HL-60 (cell line): ENCODE measurements around the gene TBX20.
"Not testable (repeated sequence)": the region's sequence is repeated elsewhere in the genome, so short reads cannot be mapped to it uniquely, and the experiment has no call there.

Source experiments
- DNase-seq, 2 experiments: peaks; one replicate each; pipeline ENCODE4 v3.0.0-alpha.2; 2010 to 2020; ENCODE audit warnings: low read depth in 1 of 2, low spot score in 1 of 2
- H3K27ac ChIP-seq: fragments of 250-450 bp; sonication (Bioruptor Pico); replicated peaks from 2 replicates; pipeline ENCODE4 v1.5.1; 2020; ENCODE audit warnings: mild to moderate bottlenecking, moderate library complexity
- H3K27me3 ChIP-seq: fragments of 250-450 bp; sonication (Bioruptor Pico); 2 replicates; pipeline ENCODE4 v1.5.1; 2021; ENCODE audit warnings: mild to moderate bottlenecking, moderate library complexity; ENCODE audit not compliant: insufficient read depth, poor library complexity, severe bottlenecking
- H3K4me3 ChIP-seq: replicated peaks from 2 replicates; pipeline ENCODE4 v1.5.1; 2011; ENCODE audit warnings: mild to moderate bottlenecking, control low read depth, low read length; ENCODE audit not compliant: insufficient read depth
- CTCF ChIP-seq: IDR thresholded peaks from one replicate; pipeline ENCODE4 v1.5.1; 2011; ENCODE audit warnings: low read length, control low read depth, inconsistent platforms; ENCODE audit not compliant: insufficient read depth
- GABPA ChIP-seq: IDR thresholded peaks from 2 replicates; pipeline ENCODE4 v1.6.1; 2012; ENCODE audit warnings: low read depth
- POLR2AphosphoS5 ChIP-seq: IDR thresholded peaks from 2 replicates; pipeline ENCODE4 v1.6.1; 2012; ENCODE audit warnings: low read depth
- REST ChIP-seq: IDR thresholded peaks from 2 replicates; pipeline ENCODE4 v1.6.1; 2012; ENCODE audit warnings: low read depth; ENCODE audit not compliant: insufficient replicate concordance
- SPI1 ChIP-seq: IDR thresholded peaks from 2 replicates; pipeline ENCODE4 v1.6.1; 2012; ENCODE audit warnings: low read depth, mild to moderate bottlenecking, borderline replicate concordance

Gene TBX20

GRCh38 chr7:35185908-35186731 lies 67.8 kb downstream of the TBX20 start:
- no peak overlapping the region for H3K27ac ChIP-seq
- peak in 1 of 2 experiments; percentile 0 for DNase-seq
- no peak overlapping the region for H3K4me3 ChIP-seq
- H3K27me3 ChIP-seq: peaks cover 13% of the 10 kb centered on the region
- TF ChIP-seq SPI1 (no peak), GABPA (no peak), POLR2AphosphoS5 (no peak), CTCF (no peak), REST (no peak)

GRCh38 chr7:35185578-35185907 lies 68.4 kb downstream of the TBX20 start:
- H3K4me3 ChIP-seq, H3K27ac ChIP-seq, DNase-seq: not testable (repeated sequence)
- H3K27me3 ChIP-seq: peaks cover 13% of the 10 kb centered on the region

- H3K4me3 ChIP-seq, DNase-seq, H3K27ac ChIP-seq: not testable (repeated sequence)
- H3K27me3 ChIP-seq: peaks cover 13% of the 10 kb centered on the region
Observed at GRCh38 chr7:35184961-35185360, 68.9 kb downstream of the TBX20 start.

DNA sequence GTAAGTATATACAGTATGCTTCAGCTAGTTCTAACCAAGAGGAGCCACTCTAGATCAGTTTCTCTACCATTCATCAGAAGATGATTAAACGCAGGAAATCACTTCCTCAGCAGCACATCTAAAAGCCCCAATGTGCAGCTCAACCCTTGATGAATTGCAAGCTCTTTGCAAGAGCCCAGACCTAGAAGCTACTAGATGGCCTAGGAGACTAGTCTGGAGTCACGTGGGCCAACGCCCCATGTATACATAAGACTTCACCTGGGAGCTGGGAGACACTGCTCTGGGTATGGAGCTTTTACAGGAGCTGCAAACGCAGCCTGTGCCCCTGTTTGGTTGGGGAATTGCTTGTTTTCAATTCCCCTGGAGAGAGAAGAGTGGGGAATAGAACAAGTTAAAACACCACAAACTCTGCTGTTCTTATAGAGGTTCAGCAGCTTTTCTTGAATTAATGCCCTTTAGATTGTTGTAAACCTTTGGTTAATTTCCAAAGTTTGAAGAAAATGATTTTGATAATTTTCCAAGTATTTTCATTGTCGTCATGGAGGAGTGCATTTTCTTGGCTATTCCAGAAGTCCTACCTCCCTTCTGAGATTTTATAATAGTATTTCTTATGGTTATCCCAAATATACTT lies 69.9 kb downstream of the TBX20 start:
- not testable (repeated sequence) for DNase-seq

DNA sequence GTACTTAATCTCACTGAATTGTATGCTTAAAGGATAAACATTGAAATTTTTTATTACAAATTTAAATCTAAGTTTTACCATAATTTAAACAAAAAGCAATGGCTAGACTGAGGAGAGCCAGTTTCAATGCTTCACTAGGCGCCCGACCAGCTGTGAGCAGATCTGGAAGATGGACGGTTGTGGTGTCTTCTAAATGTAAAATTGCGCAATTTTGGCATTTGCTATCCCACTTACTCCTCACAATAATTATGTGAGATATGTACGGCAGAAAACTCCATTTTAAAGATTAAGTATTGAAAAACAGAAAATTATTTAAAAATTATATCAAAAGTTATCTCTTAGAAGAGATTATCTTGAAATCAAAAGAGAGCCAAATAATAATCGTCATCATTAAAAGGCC lies 73.2 kb downstream of the TBX20 start:
- H3K4me3 ChIP-seq, DNase-seq, H3K27me3 ChIP-seq, H3K27ac ChIP-seq: not testable (repeated sequence)

More for the DNA sequence above, 69.9 kb downstream of the TBX20 start:
- H3K4me3 ChIP-seq, H3K27ac ChIP-seq: not testable (repeated sequence)
- H3K27me3 ChIP-seq: peaks cover 13% of the 10 kb centered on the region

- H3K27me3 ChIP-seq, H3K4me3 ChIP-seq, H3K27ac ChIP-seq, DNase-seq: not testable (repeated sequence)
Observed at GRCh38 chr7:35173176-35173575, 80.7 kb downstream of the TBX20 start.

DNA sequence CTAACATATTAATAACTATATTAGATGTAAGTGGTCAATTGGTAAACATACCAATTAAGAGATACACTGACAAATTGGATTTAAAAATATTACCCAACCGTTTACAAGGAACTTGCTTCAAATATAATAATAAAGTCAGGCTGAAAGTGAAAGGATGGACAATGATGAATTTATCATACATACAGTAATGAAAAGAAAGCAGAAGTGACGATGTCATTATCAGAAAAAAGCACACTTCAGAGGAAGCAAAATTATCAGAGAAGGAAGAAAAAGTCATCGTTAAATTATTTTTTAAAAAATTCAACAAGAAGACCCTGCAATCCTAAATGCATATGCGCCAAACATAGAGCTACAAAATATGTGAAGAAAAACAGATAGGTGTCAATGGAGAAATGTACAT lies 81.8 kb downstream of the TBX20 start:
- H3K4me3 ChIP-seq, DNase-seq, H3K27me3 ChIP-seq, H3K27ac ChIP-seq: not testable (repeated sequence)

- H3K27ac ChIP-seq, H3K4me3 ChIP-seq, DNase-seq, H3K27me3 ChIP-seq: not testable (repeated sequence)
Observed at GRCh38 chr7:35167658-35168057, 86.2 kb downstream of the TBX20 start.

- not testable (repeated sequence) for H3K27me3 ChIP-seq, H3K27ac ChIP-seq, H3K4me3 ChIP-seq, DNase-seq
Observed at GRCh38 chr7:35167158-35167557, 86.7 kb downstream of the TBX20 start.

DNA sequence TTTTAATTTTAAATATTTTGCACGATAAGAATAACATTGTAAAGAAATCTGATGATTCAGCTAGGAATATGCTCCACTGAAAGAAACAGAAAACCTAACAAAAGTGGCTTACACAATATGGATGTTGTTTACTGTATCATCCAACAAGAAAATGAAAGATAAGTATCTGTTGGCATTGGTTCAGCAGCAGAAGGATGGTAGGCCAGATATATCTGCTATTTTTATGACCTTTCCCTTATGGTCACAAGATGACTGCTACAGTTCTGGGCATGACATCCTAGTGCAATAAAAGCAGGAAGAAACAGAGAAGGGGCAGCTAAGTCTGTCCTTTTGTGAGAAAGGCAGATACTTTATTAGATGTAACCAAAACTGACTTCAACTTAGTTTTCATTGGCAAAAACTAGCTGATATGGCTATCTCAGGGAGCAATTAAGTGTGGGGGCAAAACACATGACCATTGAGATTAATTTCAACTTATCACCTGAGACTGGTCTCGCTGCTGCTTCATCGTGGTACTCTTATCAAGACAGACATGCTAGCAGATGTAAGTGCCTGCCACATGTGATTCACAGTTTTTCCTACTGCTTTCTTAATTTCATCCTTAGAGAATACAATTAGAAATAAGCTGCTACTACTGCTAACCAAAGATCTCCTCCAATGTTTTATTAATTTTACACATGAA lies 92.7 kb downstream of the TBX20 start:
- not testable (repeated sequence) for H3K4me3 ChIP-seq, H3K27ac ChIP-seq, DNase-seq, H3K27me3 ChIP-seq
